HG02840 (cell line): ENCODE results near the gene ACTG2.

Experiments used
- ATAC-seq: cut with Tn5 transposase; IDR thresholded peaks from one replicate; pipeline ENCODE4 v1.9.1; 2021; ENCODE audit warnings: mild to moderate bottlenecking, moderate library complexity, moderate number of reproducible peaks; ENCODE audit not compliant: unreplicated experiment, low FRiP score

Gene ACTG2

DNA sequence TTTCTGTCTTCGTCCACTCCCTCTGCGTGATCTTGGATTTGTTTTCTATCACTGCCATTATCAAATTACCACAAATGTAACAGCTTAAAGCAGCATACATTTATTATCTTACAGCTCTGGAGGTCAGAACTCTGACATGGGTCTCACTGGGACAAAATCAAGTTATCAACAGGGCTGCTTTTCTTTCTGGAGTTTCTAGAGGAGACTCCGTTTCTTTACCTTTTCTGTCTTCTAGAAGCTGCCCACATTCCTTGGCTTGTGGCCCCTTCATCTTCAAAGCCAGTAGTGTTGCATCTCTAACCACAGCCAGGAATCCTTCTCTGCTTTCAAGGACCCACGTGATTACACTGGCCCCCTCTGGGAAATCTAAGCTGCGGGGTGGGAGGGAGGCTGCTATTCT is 70.0 kb downstream of the ACTG2 start:
- ATAC-seq: no peak

DNA sequence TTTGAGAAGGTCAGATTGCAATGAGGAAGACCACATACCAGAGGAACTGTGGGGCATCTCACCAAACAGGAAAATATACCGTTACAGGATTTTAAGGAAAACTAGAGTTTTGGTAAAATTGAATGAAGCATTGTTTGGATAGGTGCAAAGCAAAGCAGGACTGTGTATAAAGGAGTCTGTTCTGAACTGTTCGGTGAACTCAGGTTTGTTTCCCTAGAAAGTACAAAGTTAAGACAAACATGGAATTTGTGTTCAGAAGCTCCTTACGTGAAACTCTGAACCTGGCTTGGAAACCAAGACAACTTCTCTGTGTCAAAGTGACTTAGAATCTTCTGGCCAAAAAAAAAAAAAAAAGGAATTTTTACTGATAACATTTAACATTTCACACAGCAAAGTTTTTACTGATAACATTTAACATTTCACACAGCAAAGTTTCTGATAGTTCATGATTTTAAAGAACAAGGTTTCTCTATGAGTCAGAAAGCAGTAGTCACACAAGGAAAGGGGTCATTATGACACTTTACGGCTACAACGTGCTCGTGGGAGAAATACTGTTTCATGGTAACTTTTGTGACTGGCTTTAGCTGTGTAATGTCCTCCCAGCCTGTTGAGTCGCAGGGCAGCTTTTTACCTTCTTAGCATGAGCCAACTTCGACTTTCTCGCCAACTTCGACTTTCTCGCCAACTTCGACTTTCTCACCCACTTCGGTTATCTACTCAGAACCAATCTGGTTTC is 70.7 kb downstream of the ACTG2 start:
- peak; percentile 53 for ATAC-seq

DNA sequence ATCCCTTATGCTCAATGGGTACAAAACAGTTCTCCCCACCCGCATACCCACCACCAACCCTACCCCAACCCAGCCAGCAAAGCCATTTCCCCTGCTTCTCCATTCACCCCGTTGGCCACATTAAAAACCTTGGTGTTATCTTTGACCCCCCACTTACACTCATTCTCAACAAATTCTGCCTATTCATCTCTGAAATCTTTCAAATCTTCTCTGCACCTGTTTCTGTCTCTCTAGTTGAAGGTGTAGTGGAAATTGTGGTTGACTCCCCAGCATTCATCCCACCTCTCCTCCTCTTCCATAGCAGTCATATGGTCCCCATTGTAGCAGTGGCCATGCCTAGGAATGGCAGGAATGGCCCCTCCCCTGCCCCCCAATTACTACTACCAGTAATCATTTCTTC is 71.4 kb downstream of the ACTG2 start:
- no peak for ATAC-seq

DNA sequence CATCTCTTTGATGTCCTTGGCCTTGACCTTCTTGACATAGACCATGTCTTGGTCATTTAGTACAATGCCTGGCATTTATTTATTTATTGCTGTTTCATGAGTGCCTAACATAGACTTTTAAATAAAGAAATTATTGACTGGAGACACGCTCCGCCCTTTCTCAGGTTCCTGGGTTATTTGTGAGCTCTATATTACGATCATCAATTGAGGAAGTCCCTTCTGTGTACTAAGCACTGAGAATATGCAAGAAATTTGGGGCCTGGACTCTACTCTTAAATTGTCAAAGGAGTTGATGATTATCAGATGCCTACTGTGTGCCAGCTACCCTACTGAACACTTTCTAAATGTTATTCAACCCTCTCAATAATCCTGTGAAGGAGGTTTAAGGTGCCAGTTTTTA is 72.2 kb downstream of the ACTG2 start:
- ATAC-seq: no peak

DNA sequence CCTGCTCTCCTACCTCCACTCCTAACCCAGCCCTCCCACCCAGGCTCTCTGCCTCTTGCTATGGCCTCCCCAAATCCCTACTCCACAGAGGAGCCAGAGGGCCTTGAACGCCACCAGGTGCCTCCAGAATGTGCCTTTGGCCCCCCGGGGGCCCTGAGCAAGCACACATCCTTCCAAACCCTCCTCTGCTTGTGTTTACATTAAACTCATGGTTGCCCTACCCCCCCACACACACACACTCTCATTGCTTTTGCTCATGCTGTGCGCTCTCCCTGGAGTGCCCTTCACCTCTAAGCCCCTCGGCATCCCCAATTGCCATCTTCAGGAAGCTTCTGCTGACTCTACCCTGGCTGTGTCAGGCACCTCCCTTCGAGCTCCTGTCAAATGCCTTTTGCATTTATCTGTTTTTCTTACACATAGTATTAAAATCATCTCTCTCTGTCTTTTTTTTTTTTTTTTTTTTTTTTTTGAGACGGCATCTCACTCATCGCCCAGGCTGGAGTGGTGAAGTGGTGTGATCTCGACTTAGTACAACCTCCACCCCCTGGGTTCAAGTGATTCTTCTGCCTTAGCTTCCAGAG is 75.6 kb downstream of the ACTG2 start:
- ATAC-seq: no peak

DNA sequence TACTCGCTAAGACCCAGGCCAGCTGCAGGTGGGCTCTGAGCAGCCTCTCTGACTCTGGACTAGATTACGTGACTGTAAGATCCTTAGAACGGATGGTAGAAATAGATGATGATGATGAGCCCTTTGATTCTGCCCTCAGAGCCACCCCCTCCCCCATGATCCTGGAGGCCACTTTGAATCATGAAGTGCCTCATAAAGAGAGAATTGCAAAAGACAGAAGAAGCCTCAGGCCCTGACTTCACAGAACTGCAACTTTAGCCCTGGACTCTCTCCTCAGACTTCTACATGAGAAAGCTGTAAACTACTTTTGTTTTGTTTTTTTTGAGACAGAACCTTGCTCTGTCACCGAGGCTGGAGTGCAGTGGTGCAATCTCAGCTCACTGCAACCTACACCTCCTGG is 76.5 kb downstream of the ACTG2 start:
- ATAC-seq: no peak
